Neural cell (in vitro differentiated cells): ENCODE results near the gene SOHLH1.

Experiments
- EP300 ChIP-seq: fragments of 450-650 bp; conservative IDR thresholded peaks from 2 replicates; pipeline ENCODE4 v1.6.1; 2014; ENCODE audit warnings: antibody characterized with exemption, mild to moderate bottlenecking, moderate library complexity; ENCODE audit not compliant: poor library complexity, severe bottlenecking
- EZH2 ChIP-seq: fragments of 200-600, 300-800 bp; shearing (Covaris generic), sonication (generic); IDR thresholded peaks from 2 replicates; pipeline ENCODE4 v1.6.1; 2014; ENCODE audit warnings: antibody characterized with exemption, low read length, borderline replicate concordance, mild to moderate bottlenecking; ENCODE audit not compliant: insufficient read depth, poor library complexity, severe bottlenecking
- MXI1 ChIP-seq: fragments of 450-650 bp; conservative IDR thresholded peaks from 2 replicates; pipeline ENCODE4 v1.6.1; 2014; ENCODE audit warnings: antibody characterized with exemption, mild to moderate bottlenecking; ENCODE audit not compliant: poor library complexity, severe bottlenecking
- RAD21 ChIP-seq: fragments of 450-650 bp; conservative IDR thresholded peaks from 2 replicates; pipeline ENCODE4 v1.6.1; 2014; ENCODE audit warnings: antibody characterized with exemption, mild to moderate bottlenecking, moderate library complexity
- TAF1 ChIP-seq: IDR thresholded peaks from 2 replicates; pipeline ENCODE4 v1.6.1; 2012; ENCODE audit warnings: low read depth
- TF ChIP-seq, protein P1 (sequence below): fragments of 450-650 bp; IDR thresholded peaks from 2 replicates; pipeline ENCODE4 v1.5.1; 2014; ENCODE audit warnings: antibody characterized with exemption, mild to moderate bottlenecking, moderate library complexity; ENCODE audit not compliant: poor library complexity, severe bottlenecking

DNA sequence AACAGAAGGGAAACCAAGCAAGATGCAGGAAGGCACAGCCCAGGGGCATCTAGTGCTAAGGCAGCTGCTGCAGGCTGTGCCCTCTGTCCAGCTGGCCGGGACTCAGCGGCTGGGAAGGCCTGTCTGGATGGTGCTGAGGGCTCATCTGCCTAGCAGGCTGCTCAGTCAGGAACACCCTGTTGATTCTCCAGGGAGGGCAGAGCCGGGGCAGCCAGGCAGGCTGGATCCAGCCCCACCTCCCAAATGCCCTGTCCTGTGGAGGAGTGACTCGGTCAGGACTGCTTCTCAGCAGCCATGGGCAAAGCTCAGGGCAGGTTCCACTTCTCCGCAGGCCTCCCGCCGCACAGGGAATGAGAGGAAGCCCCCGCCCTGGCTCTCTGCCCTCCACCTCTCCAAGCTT, 44.0 kb downstream of the SOHLH1 start:
- TF ChIP-seq, protein P1, sequence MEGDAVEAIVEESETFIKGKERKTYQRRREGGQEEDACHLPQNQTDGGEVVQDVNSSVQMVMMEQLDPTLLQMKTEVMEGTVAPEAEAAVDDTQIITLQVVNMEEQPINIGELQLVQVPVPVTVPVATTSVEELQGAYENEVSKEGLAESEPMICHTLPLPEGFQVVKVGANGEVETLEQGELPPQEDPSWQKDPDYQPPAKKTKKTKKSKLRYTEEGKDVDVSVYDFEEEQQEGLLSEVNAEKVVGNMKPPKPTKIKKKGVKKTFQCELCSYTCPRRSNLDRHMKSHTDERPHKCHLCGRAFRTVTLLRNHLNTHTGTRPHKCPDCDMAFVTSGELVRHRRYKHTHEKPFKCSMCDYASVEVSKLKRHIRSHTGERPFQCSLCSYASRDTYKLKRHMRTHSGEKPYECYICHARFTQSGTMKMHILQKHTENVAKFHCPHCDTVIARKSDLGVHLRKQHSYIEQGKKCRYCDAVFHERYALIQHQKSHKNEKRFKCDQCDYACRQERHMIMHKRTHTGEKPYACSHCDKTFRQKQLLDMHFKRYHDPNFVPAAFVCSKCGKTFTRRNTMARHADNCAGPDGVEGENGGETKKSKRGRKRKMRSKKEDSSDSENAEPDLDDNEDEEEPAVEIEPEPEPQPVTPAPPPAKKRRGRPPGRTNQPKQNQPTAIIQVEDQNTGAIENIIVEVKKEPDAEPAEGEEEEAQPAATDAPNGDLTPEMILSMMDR = no peak
- TF ChIP-seq TAF1 = no peak
- TF ChIP-seq MXI1 = no peak
- TF ChIP-seq EP300 = no peak
- no peak for TF ChIP-seq EZH2
- TF ChIP-seq RAD21 = no peak
